Left lung (tissue), 10 donors: ENCODE data around the gene KRT76. TPM values are rescaled to one million over a fixed set of nuclear protein-coding genes. Genes with fewer than 3 reads are reported as not detected.

Experiments
- ATAC-seq: fragments of 200-7000 bp; cut with Tn5 transposase; one replicate; pipeline ENCODE4 v1.9.1; 2020; ENCODE audit warnings: moderate library complexity
- DNase-seq, 4 donors: peaks; one replicate each; pipeline ENCODE4 v3.0.0-alpha.2; 2013 to 2020
- H3K27ac ChIP-seq, 2 donors: fragments of 200-600 bp; sonication (generic) in 1 of 2; one replicate each; pipeline versions ENCODE4 v1.5.0 to v1.8.0; 2020 to 2021
- H3K27me3 ChIP-seq, 2 donors: fragments of 200-600 bp; sonication (generic) in 1 of 2; one replicate each; pipeline versions ENCODE4 v1.5.0 to v1.8.0; 2020 to 2021
- H3K36me3 ChIP-seq, 2 donors: fragments of 200-600 bp; sonication (generic) in 1 of 2; one replicate each; pipeline versions ENCODE4 v1.5.0 to v1.8.0; 2020 to 2021
- H3K4me1 ChIP-seq, 2 donors: fragments of 200-600 bp; one replicate each; pipeline ENCODE4 v1.8.0; 2021
- H3K4me3 ChIP-seq, 2 donors: fragments of 200-600 bp; sonication (generic) in 1 of 2; one replicate each; pipeline versions ENCODE4 v1.5.0 to v1.8.0; 2020 to 2021; ENCODE audit warnings: mild to moderate bottlenecking in 1 of 2
- H3K9me3 ChIP-seq, 2 donors: fragments of 200-600 bp; sonication (generic) in 1 of 2; one replicate each; pipeline versions ENCODE4 v1.5.0 to v1.8.0; 2020 to 2021
- intact Hi-C, 2 donors: fragments of 100-400 bp; cut with DNase I; formaldehyde crosslinking; loops; one replicate each; pipeline versions ENCODE4 v1.11.2 to v1.14.2; 2022
- polyA plus RNA-seq, 6 donors: library from polyadenylated mRNA; unstranded; fragments of 120-200 nt; gene quantifications; one replicate each; pipeline ENCODE4 v1.2.1, GENCODE V29; 2013; ENCODE audit not compliant: insufficient read length in 6 of 6
- total RNA-seq, 2 donors: library from RNA; stranded (reverse); fragmentation: NEBNext Ultra II Directional; extraction: Animal tissue kit (Norgen Biotek cat#: 25700); gene quantifications; one replicate each; pipeline ENCODE4 v1.2.1, GENCODE V29; 2021
- TF ChIP-seq, protein P1 (sequence below), 2 donors: fragments of 200-600 bp; sonication (generic) in 1 of 2; IDR thresholded peaks; one replicate each; pipeline versions ENCODE4 v1.5.0 to v1.8.0; 2021; ENCODE audit warnings: antibody characterized with exemption in 2 of 2
- donor health status: DM: no; HTN: yes; CAD: no.
- donor health status: DM: no; HTN: no; CAD: no.

Gene KRT76
- total and polyA plus RNA-seq, 8 donors = not detected

DNA sequence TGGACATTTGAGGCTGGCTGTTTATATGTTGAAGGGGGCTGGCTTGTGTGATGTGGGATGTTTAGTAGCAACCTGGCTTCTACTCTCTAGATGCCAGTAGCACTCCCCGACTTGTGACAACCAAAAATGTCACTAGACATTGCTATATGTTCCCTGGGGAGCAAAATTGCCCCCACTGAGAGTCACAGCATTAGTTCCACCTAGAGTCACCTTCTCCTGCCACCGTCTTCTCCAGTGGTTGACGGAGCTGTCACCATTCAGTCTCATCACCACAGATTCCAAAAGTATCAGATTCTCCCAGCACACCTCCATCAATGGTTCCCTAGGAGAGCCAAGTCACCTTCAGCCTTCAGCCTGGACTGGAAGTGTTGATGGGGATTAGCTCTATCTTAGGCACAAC lies 7.8 kb upstream of the KRT76 start:
- intact Hi-C loops = no loop called here
- no peaks in the 10 kb centered on the region for H3K36me3 ChIP-seq
- TF ChIP-seq, protein P1, sequence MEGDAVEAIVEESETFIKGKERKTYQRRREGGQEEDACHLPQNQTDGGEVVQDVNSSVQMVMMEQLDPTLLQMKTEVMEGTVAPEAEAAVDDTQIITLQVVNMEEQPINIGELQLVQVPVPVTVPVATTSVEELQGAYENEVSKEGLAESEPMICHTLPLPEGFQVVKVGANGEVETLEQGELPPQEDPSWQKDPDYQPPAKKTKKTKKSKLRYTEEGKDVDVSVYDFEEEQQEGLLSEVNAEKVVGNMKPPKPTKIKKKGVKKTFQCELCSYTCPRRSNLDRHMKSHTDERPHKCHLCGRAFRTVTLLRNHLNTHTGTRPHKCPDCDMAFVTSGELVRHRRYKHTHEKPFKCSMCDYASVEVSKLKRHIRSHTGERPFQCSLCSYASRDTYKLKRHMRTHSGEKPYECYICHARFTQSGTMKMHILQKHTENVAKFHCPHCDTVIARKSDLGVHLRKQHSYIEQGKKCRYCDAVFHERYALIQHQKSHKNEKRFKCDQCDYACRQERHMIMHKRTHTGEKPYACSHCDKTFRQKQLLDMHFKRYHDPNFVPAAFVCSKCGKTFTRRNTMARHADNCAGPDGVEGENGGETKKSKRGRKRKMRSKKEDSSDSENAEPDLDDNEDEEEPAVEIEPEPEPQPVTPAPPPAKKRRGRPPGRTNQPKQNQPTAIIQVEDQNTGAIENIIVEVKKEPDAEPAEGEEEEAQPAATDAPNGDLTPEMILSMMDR (IDR thresholded peaks at IDR 0.05) = no peak
- no peak for ATAC-seq
- H3K27ac ChIP-seq = no peak overlapping the region
- peaks cover 8 to 79% of the 10 kb centered on the region in 2 donors for H3K27me3 ChIP-seq
- no peak overlapping the region for H3K4me3 ChIP-seq
- H3K4me1 ChIP-seq = peaks cover 0 to 3% of the 10 kb centered on the region in 2 donors
- H3K9me3 ChIP-seq = no peaks in the 10 kb centered on the region
- DNase-seq = no peak

DNA sequence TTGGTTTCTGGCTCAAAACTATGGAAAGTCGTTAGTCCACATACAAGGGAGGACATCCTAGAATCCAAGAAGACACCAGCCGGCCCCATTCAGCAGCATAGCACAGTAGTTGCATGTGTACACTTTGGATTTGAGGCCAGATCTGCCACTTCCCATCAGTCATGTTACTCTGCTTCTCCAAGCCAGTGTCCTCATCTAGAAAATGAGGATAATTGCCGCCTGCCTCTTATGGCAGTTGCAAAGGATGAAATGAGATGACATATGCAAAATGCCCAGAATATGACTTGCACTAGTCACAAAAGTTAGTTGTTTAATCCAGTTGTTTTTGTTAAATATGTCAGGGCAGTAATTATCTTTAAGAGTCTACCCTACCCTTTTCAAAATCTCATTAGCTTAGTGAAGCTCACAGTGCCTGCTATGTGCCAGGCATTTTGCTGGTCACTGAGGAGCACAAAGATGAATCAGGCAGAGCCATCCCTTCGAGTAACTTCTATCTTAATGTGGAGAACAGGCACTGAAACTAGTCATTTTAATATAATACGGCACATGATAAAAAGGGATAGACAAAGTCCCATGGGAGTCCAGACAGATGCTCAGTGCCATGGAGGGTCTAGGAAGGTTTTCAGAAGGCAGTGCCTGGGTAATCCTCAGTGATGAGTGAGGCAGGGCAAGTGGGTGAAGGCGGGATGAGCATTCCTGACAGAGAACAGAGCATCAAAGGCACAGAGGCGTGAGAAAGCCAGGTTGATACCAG lies 6.6 kb upstream of the KRT76 start:
- TF ChIP-seq, protein P1 (IDR thresholded peaks at IDR 0.05) = no peak
- DNase-seq = no peak
- H3K36me3 ChIP-seq = no peaks in the 10 kb centered on the region
- H3K27ac ChIP-seq = no peak overlapping the region
- no peak for ATAC-seq
- peaks cover 0 to 3% of the 10 kb centered on the region in 2 donors for H3K4me1 ChIP-seq
- H3K4me3 ChIP-seq = no peak overlapping the region
- peaks cover 0 to 79% of the 10 kb centered on the region in 2 donors for H3K27me3 ChIP-seq
- intact Hi-C loops = no loop called here
- H3K9me3 ChIP-seq = no peaks in the 10 kb centered on the region

DNA sequence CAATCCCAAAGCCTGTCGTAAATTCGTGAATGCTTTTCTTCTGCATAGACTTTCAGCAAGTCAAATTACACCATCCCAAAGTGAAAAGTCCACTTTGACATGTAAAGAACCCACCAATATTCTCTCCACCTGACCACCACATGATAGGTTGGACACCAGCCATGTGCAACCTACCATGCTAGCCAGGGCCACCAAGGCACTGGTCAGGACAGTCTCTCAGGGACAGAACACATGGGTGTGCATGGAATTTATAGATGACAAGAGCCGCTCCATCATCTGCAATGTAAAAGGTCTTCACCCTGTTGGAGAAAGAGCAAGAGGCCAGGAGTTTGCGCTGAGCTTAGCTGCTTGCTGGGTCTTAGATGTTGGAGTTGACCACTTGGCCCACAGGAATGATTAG lies 5.4 kb upstream of the KRT76 start:
- intact Hi-C loops = no loop called here
- peaks cover 0 to 82% of the 10 kb centered on the region in 2 donors for H3K27me3 ChIP-seq

GRCh38 chr12:52781399-52782082 lies 4.4 kb upstream of the KRT76 start:
- DNase-seq (no peak), ATAC-seq (no peak)
- Histone ChIP-seq H3K27ac (no peak overlapping the region), H3K9me3 (no peaks in the 10 kb centered on the region), H3K4me3 (no peak overlapping the region), H3K27me3 (peaks cover 0 to 89% of the 10 kb centered on the region in 2 donors), H3K36me3 (no peaks in the 10 kb centered on the region), H3K4me1 (no peaks in the 10 kb centered on the region)
- TF ChIP-seq, protein P1 (IDR thresholded peaks at IDR 0.05) = no peak
- intact Hi-C loops = no loop called here

More for the DNA sequence above, 5.4 kb upstream of the KRT76 start:
- DNase-seq = no peak
- H3K9me3 ChIP-seq = no peaks in the 10 kb centered on the region
- H3K27ac ChIP-seq = no peak overlapping the region
- TF ChIP-seq, protein P1 (IDR thresholded peaks at IDR 0.05) = no peak
- H3K36me3 ChIP-seq = no peaks in the 10 kb centered on the region
- peaks cover 0 to 3% of the 10 kb centered on the region in 2 donors for H3K4me1 ChIP-seq
- no peak overlapping the region for H3K4me3 ChIP-seq
- ATAC-seq = no peak

DNA sequence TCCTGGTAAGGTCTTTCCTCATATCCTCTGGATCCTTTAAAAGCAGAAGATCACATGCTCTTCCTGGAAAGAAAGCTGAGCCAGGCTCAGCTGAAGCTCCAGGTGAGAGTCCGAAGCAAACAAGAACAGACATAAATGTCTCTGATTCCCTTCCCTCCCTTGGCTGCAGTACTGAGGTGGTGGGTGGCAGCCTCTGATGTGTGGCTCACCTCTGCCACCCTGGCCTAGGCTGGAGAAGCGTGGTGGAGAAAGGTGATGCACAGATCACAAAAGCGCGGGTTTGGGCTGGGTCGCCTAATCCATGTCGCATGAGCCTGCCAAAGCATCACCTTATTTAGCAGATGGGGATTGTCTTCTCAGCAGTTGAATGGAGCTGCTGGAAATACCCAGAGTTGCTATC lies 2.8 kb upstream of the KRT76 start:
- ATAC-seq = no peak
- DNase-seq = no peak
- Histone ChIP-seq H3K4me3 (no peak overlapping the region), H3K36me3 (no peaks in the 10 kb centered on the region), H3K4me1 (no peaks in the 10 kb centered on the region), H3K27me3 (peaks cover 0 to 81% of the 10 kb centered on the region in 2 donors), H3K9me3 (no peaks in the 10 kb centered on the region), H3K27ac (no peak overlapping the region)
- TF ChIP-seq, protein P1 (IDR thresholded peaks at IDR 0.05) = no peak
- intact Hi-C loops = no loop called here
